AG04449 (cell line): ENCODE data around the gene CRTAC1.
A peak's percentile ranks its signal among the peaks of the same experiment; 100 is the strongest.

Experiments used
- CTCF ChIA-PET: fragments of 350-600 bp; formaldehyde crosslinking; extraction: SDS; loops from one replicate; lab custom pipeline; 2021; ENCODE audit warnings: antibody characterized with exemption; lab: Yijun Ruan, JAX
- POLR2A ChIA-PET: fragments of 400-600, 350-600 bp; formaldehyde crosslinking; extraction: SDS; loops from one replicate; lab custom pipeline; 2020; ENCODE audit warnings: antibody characterized with exemption, inconsistent platforms; lab: Yijun Ruan, JAX
- DNase-seq: peaks from one replicate; pipeline ENCODE4 v3.0.0-alpha.2; 2010; ENCODE audit warnings: low read depth, low spot score
- H3K4me3 ChIP-seq: 2 replicates; pipeline ENCODE4 v1.5.1; 2011; ENCODE audit warnings: low read depth, mild to moderate bottlenecking, control low read depth, low read length
- CTCF ChIP-seq: IDR thresholded peaks from one replicate; pipeline ENCODE4 v1.5.1; 2011; ENCODE audit warnings: mild to moderate bottlenecking, moderate library complexity, low read length, control low read depth, inconsistent platforms; ENCODE audit not compliant: insufficient read depth; ENCODE audit errors: missing control alignments

CRTAC1 gene

DNA sequence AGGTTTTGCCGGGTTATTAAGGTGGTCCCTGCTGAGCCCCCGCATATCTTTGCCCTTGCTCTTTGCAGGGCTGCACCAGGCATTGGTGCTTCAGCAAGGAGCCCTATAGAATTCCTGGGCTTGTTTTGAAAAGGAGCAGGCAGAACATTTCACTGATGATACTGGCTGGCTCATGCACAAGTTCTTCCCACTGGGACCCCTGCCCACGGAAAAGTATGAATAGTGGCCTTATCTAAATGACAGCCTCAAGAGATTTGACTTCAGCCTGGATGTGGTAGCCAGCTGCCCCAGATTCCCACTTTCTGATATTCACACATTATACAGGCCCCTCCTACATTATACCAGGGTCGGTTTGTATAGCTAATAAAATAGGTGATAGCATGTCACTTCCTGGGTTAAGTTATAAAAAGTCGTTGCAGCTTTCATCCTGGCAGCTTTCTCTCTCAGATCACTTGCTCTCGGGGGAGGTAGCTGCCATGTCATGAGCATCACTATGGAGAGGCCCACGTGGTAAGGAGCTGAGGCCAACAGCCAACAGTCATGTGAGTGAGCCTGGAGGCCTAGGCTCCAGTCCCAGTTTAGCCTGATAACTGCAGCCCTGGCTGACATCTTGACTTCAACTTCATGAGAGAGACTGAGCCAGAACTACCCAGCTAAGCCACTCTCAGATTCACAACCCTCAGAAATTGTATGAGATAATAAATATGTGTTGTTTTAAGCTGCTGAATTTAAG, 16.8 kb upstream of the CRTAC1 start:
- POLR2A ChIA-PET: no interaction called here
- CTCF ChIA-PET: interaction anchor here (0.8 to 8.9 kb wide), 11 partner anchors 11 to 416 kb away, joined by 3 to 157 read pairs (median 5); no protein-coding TSS in a partner anchor

GRCh38 chr10:98045785-98046389, 15.5 kb upstream of the CRTAC1 start:
- ChIA-PET CTCF (interaction anchor here (0.6 to 8.9 kb wide), 26 partner anchors 10 to 417 kb away, joined by 3 to 157 read pairs (median 3); no protein-coding TSS in a partner anchor), POLR2A (no interaction called here)
- no peak overlapping the region for H3K4me3 ChIP-seq
- TF ChIP-seq CTCF: peak; percentile 75
- DNase-seq: no peak

More for the DNA sequence above, 16.8 kb upstream of the CRTAC1 start:
- TF ChIP-seq CTCF: no peak
- H3K4me3 ChIP-seq: no peak overlapping the region
- DNase-seq: no peak

DNA sequence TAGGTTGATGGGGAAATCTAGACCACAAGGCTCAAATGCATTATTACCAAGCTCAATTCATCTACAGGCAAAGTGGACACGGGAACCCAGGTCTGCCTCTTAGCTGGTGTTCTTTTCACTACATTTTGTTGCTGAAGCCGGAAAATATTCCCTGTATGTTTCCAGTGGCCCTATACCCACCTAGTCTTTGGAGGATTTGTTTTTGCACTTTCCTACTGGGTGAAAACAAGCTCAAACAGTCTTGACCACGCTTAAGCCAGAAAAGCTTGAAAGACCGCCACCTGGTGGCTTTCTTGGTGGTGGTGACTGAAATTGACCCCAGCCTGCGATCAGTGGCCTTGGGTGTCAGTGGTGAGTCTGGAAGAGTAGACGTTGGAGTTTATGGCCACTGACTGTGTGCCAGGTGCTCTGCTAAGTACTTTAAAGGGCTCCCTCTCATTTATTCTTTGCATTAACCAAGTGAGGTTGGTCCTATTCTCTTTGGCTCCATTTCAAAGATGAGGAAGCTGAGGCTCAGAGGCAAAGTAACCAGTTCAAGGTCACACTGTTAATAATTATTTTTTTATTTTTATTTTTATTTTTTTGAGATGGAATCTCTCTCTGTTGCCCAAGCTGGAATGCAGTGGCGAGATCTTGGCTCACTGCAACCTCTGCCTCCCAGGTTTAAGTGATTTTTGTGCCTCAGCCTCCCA, 11.1 kb upstream of the CRTAC1 start:
- ChIA-PET CTCF (interaction anchor here (0.7 to 8.9 kb wide), 26 partner anchors 8 to 340 kb away, joined by 3 to 157 read pairs (median 4); partner anchors contain the start of gene CRTAC1), POLR2A (no interaction called here)
- TF ChIP-seq CTCF: peak; percentile 63
- no peak for DNase-seq
- no peak overlapping the region for H3K4me3 ChIP-seq

DNA sequence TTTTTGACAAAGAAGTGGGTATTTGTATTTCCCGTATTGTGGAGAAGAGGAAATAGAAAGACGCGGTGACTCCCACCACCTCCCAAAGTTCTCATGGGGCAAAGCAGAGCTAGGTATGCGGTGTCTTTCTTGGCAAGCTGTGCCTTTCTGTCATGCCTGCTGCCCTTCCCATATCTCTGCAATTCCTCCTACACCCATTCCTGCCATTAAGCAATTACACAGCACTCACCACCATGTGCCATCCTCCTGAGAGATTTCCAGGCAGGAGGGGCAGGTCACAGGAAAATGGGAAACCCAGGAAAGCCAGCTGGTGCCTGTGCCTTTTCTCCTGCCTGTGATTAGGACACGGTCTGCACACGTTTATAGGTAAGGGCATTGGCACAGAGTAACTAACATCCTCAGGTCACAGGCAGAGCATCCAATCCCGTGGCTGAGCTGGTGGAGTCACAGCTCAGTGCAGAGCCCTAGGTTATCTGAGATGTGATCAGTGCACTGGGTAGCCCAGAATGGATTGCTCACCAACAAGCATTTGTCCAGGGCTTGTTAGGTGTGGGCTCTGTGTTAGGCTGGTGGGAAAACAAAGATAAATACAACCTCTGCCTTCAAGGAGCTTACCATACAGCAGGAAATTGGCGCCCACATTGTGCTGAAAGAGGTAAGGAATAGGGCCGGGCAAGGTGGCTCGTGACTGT, 9.4 kb upstream of the CRTAC1 start:
- CTCF ChIA-PET: interaction anchor here (0.9 to 8.9 kb wide), 8 partner anchors 12 to 280 kb away, joined by 3 to 157 read pairs (median 4); no protein-coding TSS in a partner anchor
- no peak for DNase-seq
- no peak overlapping the region for H3K4me3 ChIP-seq
- POLR2A ChIA-PET: no interaction called here
- TF ChIP-seq CTCF: no peak

DNA sequence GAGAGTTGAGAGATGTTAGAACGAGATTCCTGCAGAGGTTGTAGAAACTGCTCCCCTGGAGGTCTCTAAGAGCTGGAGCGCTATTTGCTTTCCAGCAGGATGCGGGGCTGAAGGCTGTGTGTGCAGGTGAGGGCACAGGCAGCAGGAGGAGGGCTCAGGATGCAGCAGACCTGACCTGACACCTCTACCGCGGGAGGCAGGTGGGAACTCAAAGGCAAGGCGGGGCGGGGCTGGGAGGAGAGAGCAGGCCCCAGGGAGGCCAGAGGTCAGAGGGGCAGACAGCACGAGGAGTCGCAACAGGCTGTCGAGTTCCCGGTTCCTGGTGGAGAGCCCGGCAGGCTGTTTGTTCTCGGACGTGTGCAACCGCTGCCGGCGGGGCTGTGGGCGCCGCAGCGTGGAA, 7.9 kb upstream of the CRTAC1 start:
- CTCF ChIA-PET: interaction anchor here (1.4 to 5.0 kb wide), 2 partner anchors 8 to 10 kb away, joined by 4 to 41 read pairs; no protein-coding TSS in a partner anchor
- TF ChIP-seq CTCF: no peak

More for the DNA sequence above, 7.9 kb upstream of the CRTAC1 start:
- POLR2A ChIA-PET: no interaction called here
- no peak for DNase-seq
- H3K4me3 ChIP-seq: no peak overlapping the region
